Esophagus mucosa (tissue), 1 donor: ENCODE measurements around the gene ING3. TPM values are rescaled to one million over a fixed set of nuclear protein-coding genes. Genes with fewer than 3 reads are reported as not detected.
"Not testable (repeated sequence)": the region's sequence is repeated elsewhere in the genome, so short reads cannot be mapped to it uniquely, and the experiment has no call there.

ENCODE experiments used
- ATAC-seq: fragments of 200-7000 bp; cut with Tn5 transposase; one replicate; pipeline ENCODE4 v1.9.1; 2020
- total RNA-seq: library from RNA; stranded (reverse); gene quantifications from one replicate; pipeline ENCODE4 v1.2.4, GENCODE V29; 2023
- donor health status: DM: yes; HTN: yes; CAD: no.

The ING3 gene
- total RNA-seq, 1 donor from 2014 or later: 9.0 TPM

- ATAC-seq: no peak
Observed at GRCh38 chr7:121003986-121004685, 53.6 kb downstream of the ING3 start.

GRCh38 chr7:121005058-121005457 lies 54.5 kb downstream of the ING3 start:
- ATAC-seq: not testable (repeated sequence)

GRCh38 chr7:121005996-121006584 lies 55.5 kb downstream of the ING3 start:
- no peak for ATAC-seq

GRCh38 chr7:121006711-121007315 lies 56.2 kb downstream of the ING3 start:
- no peak for ATAC-seq

- no peak for ATAC-seq
Observed at GRCh38 chr7:121008816-121009215, 58.2 kb downstream of the ING3 start.

GRCh38 chr7:121011401-121011800 lies 60.8 kb downstream of the ING3 start:
- no peak for ATAC-seq

- no peak for ATAC-seq
Observed at GRCh38 chr7:121012170-121012874, 61.7 kb downstream of the ING3 start.

GRCh38 chr7:121012919-121013318 lies 62.3 kb downstream of the ING3 start:
- no peak for ATAC-seq

GRCh38 chr7:121015560-121015959 lies 65.0 kb downstream of the ING3 start:
- ATAC-seq: no peak

- ATAC-seq: no peak
Observed at GRCh38 chr7:121016966-121017365, 66.4 kb downstream of the ING3 start.

- no peak for ATAC-seq
Observed at GRCh38 chr7:121017586-121017985, 67.0 kb downstream of the ING3 start.

- ATAC-seq: no peak
Observed at GRCh38 chr7:121019018-121019417, 68.4 kb downstream of the ING3 start.

GRCh38 chr7:121020249-121020988 lies 69.8 kb downstream of the ING3 start:
- ATAC-seq: peak; percentile 29

GRCh38 chr7:121020989-121021969 lies 70.7 kb downstream of the ING3 start:
- ATAC-seq: no peak

- no peak for ATAC-seq
Observed at GRCh38 chr7:121023194-121023593, 72.6 kb downstream of the ING3 start.

- no peak for ATAC-seq
Observed at GRCh38 chr7:121023683-121024511, 73.3 kb downstream of the ING3 start.

- ATAC-seq: no peak
Observed at GRCh38 chr7:121024611-121025010, 74.0 kb downstream of the ING3 start.

GRCh38 chr7:121026159-121026558 lies 75.6 kb downstream of the ING3 start:
- ATAC-seq: no peak

GRCh38 chr7:121026577-121027111 lies 76.1 kb downstream of the ING3 start:
- ATAC-seq: no peak
